MCF 10A (cell line): ENCODE results near the gene OR1F1. TPM values are rescaled to one million over a fixed set of nuclear protein-coding genes. Genes with fewer than 3 reads are reported as not detected.

Experiments used
- BruUV-seq: library from RNA; stranded (reverse); fragments of 400-500 nt; replicated peaks from 2 replicates; lab custom pipeline; 2021; lab: Mats Ljungman, UMichigan
- CTCF ChIA-PET: fragments of 300-600 bp; sonication (Branson Sonifier 250); formaldehyde crosslinking; extraction: SDS; loops from one replicate; lab custom pipeline; 2021; ENCODE audit warnings: antibody characterized with exemption, inconsistent platforms; lab: Yijun Ruan, JAX
- POLR2A ChIA-PET: fragments of 300-600, 350-650 bp; sonication (Branson Sonifier 250); formaldehyde crosslinking; extraction: SDS; loops from one replicate; lab custom pipeline; 2020; ENCODE audit warnings: antibody characterized with exemption, inconsistent platforms; lab: Yijun Ruan, JAX
- DNase-seq: peaks from one replicate; pipeline ENCODE4 v3.0.0-alpha.2; 2018; ENCODE audit not compliant: unreplicated experiment
- H3K27ac Mint-ChIP-seq: one replicate; pipeline ENCODE4 v1.8.0; 2022; ENCODE audit warnings: mild to moderate bottlenecking, low read depth, mixed read lengths; ENCODE audit not compliant: unreplicated experiment
- H3K27me3 Mint-ChIP-seq: one replicate; pipeline ENCODE4 v1.8.0; 2022; ENCODE audit warnings: mixed read lengths; ENCODE audit not compliant: insufficient read depth, unreplicated experiment
- H3K36me3 Mint-ChIP-seq: one replicate; pipeline ENCODE4 v1.8.0; 2022; ENCODE audit warnings: mild to moderate bottlenecking, moderate library complexity, mixed read lengths; ENCODE audit not compliant: insufficient read depth, unreplicated experiment
- H3K4me1 Mint-ChIP-seq: one replicate; pipeline ENCODE4 v1.8.0; 2022; ENCODE audit warnings: mixed read lengths; ENCODE audit not compliant: insufficient read depth, unreplicated experiment
- H3K4me3 Mint-ChIP-seq: one replicate; pipeline ENCODE4 v1.8.0; 2022; ENCODE audit warnings: mild to moderate bottlenecking, moderate library complexity, mixed read lengths; ENCODE audit not compliant: unreplicated experiment
- H3K9me3 Mint-ChIP-seq: one replicate; pipeline ENCODE4 v1.8.0; 2022; ENCODE audit warnings: mixed read lengths; ENCODE audit not compliant: unreplicated experiment
- intact Hi-C: fragments of 100-400 bp; cut with micrococcal nuclease; formaldehyde crosslinking; loops from 2 replicates; pipeline ENCODE4 v1.14.1; 2022
- total RNA-seq: library from RNA; stranded (reverse); gene quantifications from 2 replicates; pipeline ENCODE4 v1.2.3, GENCODE V29; 2022
- TF ChIP-seq, protein P1 (sequence below): fragments of 200-600 bp; IDR thresholded peaks from one replicate; pipeline ENCODE4 v1.8.0; 2022; ENCODE audit warnings: antibody characterized with exemption, mild to moderate bottlenecking; ENCODE audit not compliant: unreplicated experiment

Gene OR1F1
- total RNA-seq, 1 experiment from 2014 or later: not detected

DNA sequence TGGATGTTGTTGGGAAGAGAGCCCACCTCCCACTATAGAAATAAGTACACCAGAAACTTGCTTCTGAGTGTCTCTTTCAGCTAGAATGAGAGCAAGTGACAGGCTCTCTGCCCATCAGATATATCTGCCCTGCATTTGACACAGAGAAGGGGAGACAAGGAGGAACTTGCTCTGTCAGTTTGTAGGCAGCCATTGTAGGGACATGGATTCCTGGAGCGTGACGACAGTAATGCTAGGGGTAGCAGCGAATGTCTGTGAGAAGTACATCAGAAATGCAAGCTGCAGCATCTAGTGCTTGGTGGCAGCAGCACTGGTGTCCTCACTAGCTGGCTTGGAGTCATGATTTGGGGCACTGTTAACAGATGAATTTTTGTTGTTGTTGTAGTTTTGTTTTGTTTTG, 24.0 kb downstream of the OR1F1 start:
- no peak for DNase-seq
- Mint-ChIP-seq H3K4me3 (no peak overlapping the region), H3K9me3 (peaks cover 20% of the 10 kb centered on the region), H3K4me1 (no peaks in the 10 kb centered on the region), H3K27ac (no peak overlapping the region), H3K27me3 (peaks cover 24% of the 10 kb centered on the region), H3K36me3 (no peaks in the 10 kb centered on the region)
- POLR2A ChIA-PET: no interaction called here
- CTCF ChIA-PET: no interaction called here
- no TSS peak for BruUV-seq
- intact Hi-C loops: no loop called here
- TF ChIP-seq, protein P1, sequence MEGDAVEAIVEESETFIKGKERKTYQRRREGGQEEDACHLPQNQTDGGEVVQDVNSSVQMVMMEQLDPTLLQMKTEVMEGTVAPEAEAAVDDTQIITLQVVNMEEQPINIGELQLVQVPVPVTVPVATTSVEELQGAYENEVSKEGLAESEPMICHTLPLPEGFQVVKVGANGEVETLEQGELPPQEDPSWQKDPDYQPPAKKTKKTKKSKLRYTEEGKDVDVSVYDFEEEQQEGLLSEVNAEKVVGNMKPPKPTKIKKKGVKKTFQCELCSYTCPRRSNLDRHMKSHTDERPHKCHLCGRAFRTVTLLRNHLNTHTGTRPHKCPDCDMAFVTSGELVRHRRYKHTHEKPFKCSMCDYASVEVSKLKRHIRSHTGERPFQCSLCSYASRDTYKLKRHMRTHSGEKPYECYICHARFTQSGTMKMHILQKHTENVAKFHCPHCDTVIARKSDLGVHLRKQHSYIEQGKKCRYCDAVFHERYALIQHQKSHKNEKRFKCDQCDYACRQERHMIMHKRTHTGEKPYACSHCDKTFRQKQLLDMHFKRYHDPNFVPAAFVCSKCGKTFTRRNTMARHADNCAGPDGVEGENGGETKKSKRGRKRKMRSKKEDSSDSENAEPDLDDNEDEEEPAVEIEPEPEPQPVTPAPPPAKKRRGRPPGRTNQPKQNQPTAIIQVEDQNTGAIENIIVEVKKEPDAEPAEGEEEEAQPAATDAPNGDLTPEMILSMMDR: no peak

DNA sequence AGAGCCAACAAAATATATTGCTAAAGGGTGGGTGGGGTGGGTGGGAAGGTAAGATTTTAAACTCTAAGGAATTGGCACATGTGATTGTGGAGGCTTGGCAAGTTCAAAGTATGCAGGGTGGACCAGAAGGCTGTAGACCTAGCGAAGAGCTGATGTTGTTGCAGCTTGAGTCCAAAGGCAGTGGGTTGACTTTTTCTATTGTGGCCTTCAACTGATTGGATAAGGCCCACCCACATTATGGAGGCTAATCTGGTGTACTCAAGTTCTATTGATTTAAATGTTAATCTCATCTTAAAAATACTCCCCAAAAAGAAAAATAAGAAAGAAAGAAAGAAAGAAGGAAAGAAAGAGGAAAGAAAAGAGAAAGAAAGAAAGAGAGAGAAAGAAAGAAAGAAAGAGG, 24.6 kb downstream of the OR1F1 start:
- BruUV-seq: no TSS peak
- CTCF ChIA-PET: no interaction called here
- Mint-ChIP-seq H3K27ac (no peak overlapping the region), H3K4me1 (no peaks in the 10 kb centered on the region), H3K27me3 (peaks cover 30% of the 10 kb centered on the region), H3K36me3 (no peaks in the 10 kb centered on the region), H3K9me3 (peaks cover 20% of the 10 kb centered on the region), H3K4me3 (no peak overlapping the region)
- TF ChIP-seq, protein P1: no peak
- intact Hi-C loops: no loop called here
- DNase-seq: no peak
- POLR2A ChIA-PET: no interaction called here

DNA sequence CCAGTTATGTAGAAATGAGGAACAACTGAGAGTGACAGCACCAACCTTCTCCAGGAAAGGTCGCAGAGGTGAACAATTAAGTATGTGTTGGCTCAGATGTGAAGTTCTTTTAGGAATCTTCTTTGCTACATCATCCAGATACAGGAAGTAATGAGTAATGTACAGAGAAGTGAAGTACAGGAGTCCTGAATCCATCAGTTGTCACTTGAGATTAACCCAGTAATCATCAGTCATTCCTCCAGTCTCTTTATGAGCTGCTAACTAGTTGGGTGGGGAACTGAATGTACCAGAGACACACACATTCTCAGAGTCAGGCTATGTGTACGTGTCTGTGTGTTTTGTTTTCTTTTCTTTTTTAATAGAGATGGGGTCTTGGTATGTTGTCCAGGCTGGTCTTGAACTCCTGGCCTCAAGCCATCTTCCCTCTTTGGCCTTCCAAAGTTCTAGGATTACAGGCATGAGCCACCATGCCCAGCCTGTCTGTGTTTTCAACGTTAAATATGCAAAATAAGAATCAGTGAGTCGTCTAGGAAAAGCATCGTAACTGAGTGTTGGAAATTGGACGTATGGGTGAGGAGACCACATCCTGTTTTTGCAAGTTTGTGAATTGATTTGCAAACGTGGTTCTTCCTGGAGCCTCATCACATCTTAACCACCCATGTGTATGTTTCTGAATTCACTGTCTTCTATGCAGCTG, 27.0 kb downstream of the OR1F1 start:
- BruUV-seq: no TSS peak
- Mint-ChIP-seq H3K9me3 (peaks cover 20% of the 10 kb centered on the region), H3K27ac (no peak overlapping the region), H3K4me3 (no peak overlapping the region), H3K27me3 (peaks cover 36% of the 10 kb centered on the region), H3K4me1 (no peaks in the 10 kb centered on the region), H3K36me3 (no peaks in the 10 kb centered on the region)
- no peak for DNase-seq
- ChIA-PET CTCF (no interaction called here), POLR2A (no interaction called here)
- TF ChIP-seq, protein P1: no peak
- intact Hi-C loops: no loop called here

DNA sequence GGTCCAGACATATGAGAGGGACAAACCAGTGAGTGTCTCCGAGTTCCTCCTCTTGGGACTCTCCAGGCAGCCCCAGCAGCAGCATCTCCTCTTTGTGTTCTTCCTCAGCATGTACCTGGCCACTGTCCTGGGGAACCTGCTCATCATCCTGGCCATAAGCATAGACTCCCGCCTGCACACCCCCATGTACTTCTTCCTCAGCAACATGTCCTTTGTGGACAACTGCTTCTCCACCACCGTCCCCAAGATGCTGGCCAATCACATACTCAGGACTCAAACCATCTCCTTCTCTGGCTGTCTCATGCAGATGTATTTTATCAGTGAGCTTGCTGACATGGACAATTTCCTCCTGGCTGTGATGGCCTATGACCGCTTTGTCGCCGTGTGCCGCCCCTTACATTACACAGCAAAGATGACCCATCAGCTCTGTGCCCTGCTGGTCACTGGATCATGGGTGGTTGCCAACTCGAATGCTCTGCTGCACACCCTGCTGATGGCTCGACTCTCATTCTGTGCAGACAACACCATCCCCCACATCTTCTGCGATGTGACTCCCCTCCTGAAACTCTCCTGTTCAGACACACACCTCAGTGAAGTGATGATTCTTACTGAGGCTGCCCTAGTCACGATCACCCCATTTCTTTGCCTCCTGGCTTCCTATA, 27.7 kb downstream of the OR1F1 start:
- ChIA-PET POLR2A (no interaction called here), CTCF (no interaction called here)
- TF ChIP-seq, protein P1: no peak
- no peak overlapping the region for H3K27ac Mint-ChIP-seq
- no peak overlapping the region for H3K4me3 Mint-ChIP-seq
- intact Hi-C loops: no loop called here
- peaks cover 36% of the 10 kb centered on the region for H3K27me3 Mint-ChIP-seq
- no peaks in the 10 kb centered on the region for H3K4me1 Mint-ChIP-seq
- peaks cover 20% of the 10 kb centered on the region for H3K9me3 Mint-ChIP-seq
- no peak for DNase-seq
- no peaks in the 10 kb centered on the region for H3K36me3 Mint-ChIP-seq
- no TSS peak for BruUV-seq
